ENCODE measurements around the gene ELOB. TPM values are rescaled to one million over a fixed set of nuclear protein-coding genes. Genes with fewer than 3 reads are reported as not detected.

Gene ELOB
- total and polyA plus RNA-seq, 2 of the 13 experiments (the other 11 are each of a cell fraction or from before 2014, with no cell fraction given): 208 to 225 TPM

DNA sequence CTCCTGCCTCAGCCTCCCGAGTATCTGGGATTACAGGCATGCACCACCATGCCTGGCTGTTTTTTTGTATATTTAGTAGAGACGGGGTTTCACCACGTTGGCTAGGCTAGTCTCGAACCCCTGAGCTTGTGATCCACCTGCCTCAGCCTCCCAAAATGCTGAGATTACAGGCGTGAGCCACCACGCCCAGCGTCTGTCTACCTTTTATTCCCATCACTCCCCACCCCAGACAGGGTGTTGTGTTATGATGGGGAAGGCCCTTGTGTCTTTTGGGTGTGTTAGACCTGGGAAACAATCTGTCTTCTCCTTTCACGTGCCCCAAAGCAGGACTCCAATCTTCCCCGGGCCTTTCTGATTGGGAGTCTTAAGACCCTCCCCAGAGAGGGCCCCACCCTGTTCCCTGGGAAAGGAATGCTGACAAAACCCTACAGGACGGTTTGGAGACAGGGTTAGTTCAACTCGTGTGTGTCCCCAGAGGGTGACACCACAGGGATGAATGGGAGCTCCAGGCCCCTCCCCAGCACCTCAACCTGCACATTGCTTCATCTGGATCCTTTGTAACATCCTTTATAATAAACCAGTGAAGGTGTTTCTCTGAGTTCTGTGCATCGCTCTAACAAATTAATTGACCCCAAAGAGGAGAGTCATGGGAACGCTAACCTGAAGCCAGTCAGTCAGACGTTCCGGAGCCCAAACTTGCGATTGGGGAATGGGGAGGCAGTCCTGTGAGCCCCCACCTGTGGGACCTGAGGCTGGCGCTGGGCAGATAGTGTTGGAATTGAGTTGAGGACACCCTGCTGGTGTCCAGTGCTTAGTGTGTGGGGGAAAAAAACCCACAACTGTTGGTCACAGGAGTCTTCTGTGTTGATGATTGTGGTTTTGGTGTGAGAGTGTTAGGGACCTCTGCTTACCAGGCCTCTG, 3.2 kb upstream of the ELOB start:
- no peak overlapping the region for H3K27ac ChIP-seq (ENCODE audit: extremely low read length, insufficient read depth, low read length)
- H3K9ac ChIP-seq (ENCODE audit: insufficient read depth, low read depth, low read length): no peak overlapping the region
- H3K4me1 ChIP-seq (ENCODE audit: insufficient read depth, low read length): peaks cover 27% of the 10 kb centered on the region
- H3K9me3 ChIP-seq (ENCODE audit: low read length): no peaks in the 10 kb centered on the region
- H2AFZ ChIP-seq (ENCODE audit: low read length): no peak overlapping the region
- H4K20me1 ChIP-seq (ENCODE audit: insufficient read depth, low read length): no peaks in the 10 kb centered on the region
- no peak overlapping the region for H3K4me2 ChIP-seq (ENCODE audit: low read depth, low read length)
- POLR2A ChIA-PET: no interaction called here
- intact Hi-C loops (cut with micrococcal nuclease; ENCODE audit: unreplicated experiment): no loop called here
- in situ Hi-C loops (cut with HindIII; ENCODE audit: extremely low pct_ligation_motif_present, low pct_unique_long_range_greater_than_20kb): no loop called here
- TF ChIP-seq ZFP82 (CRISPR knock-in tag; IDR thresholded peaks at IDR 0.05; ENCODE audit: borderline replicate concordance) (no peak), POLR2G (IDR thresholded peaks at IDR 0.05; ENCODE audit: low read depth, low read length) (0 out of 2 replicates have a peak, but pooled peaks have one; percentile 5), FOXP1 (IDR thresholded peaks at IDR 0.05) (no peak), FOXP1 (CRISPR knock-in tag; IDR thresholded peaks at IDR 0.05) (no peak)
- H3K4me3 ChIP-seq (replicated peaks in 1 of 3; ENCODE audit: insufficient read depth in 1 of 3, low read depth in 2 of 3, low read length in 3 of 3): no peak overlapping the region
- no peaks in the 10 kb centered on the region for H3K36me3 ChIP-seq (replicated peaks in 1 of 2; ENCODE audit: control insufficient read depth in 1 of 2, insufficient read depth in 2 of 2, low read length in 2 of 2)
- no peak for FAIRE-seq
- peaks cover 0 to 30% of the 10 kb centered on the region in 2 experiments; a peak in 4 of 5 replicates for H3K27me3 ChIP-seq (ENCODE audit: control insufficient read depth in 1 of 2, insufficient read depth in 2 of 2, low read length in 2 of 2)
- no peak for ATAC-seq
- no TSS peak for BruUV-seq (replicated peaks)
- DNase-seq (ENCODE audit: low spot score): no peak
- 54% methylated on average over 17 of the region's 17 CpGs for WGBS (ENCODE audit: low lambda C conversion rate)
- peaks cover 27% of the 10 kb centered on the region for H3K79me2 ChIP-seq (ENCODE audit: insufficient read depth, low read length)
- CTCF ChIA-PET (ENCODE audit: low intra/inter-chr PET ratio, low total read pairs): no interaction called here

DNA sequence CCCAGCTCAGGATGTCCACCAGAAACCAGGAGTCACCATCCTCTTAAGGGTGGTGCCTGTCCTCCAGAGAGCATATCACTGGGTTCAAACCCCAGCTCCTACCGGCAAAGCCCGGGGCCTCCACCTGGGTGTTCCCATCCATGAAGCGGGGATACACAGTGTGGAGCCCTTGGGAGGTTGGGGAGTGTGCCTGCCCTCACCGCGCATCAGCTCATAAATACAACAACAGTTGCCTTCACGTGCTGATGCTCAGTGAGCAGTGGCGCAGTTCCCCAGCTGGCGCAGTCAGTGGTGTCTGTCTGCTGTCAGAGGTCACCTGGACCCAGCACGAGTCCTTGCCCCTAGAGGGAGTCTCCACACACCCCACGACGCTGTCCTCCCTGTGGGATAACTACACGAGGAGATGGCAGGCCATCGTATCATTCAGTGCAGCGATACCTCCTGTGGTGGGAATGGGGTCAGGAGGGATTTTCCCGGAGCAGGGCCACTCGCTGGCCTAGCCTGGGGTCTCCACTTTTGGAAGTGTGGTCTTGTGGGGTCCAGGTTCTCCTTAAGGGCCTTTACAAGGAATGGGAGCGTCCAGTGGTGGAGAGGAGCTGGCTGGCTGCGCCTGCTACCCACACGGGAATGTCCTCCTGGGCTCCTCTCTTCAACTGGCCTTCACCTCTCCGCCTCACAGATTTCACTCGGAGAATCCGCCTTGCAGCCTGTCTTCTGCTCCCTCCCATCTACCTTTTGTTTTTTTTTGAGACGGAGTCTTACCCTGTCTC, 2.3 kb upstream of the ELOB start:
- no peak for DNase-seq (ENCODE audit: low spot score)
- no peak overlapping the region for H3K9ac ChIP-seq (ENCODE audit: insufficient read depth, low read depth, low read length)
- intact Hi-C loops (cut with micrococcal nuclease; ENCODE audit: unreplicated experiment): no loop called here
- ATAC-seq: no peak
- H3K4me3 ChIP-seq (replicated peaks in 1 of 3; ENCODE audit: insufficient read depth in 1 of 3, low read depth in 2 of 3, low read length in 3 of 3): no peak overlapping the region
- no peak for FAIRE-seq
- ChIA-PET POLR2A (interaction anchor here (1.7 to 6.1 kb wide), 2 partner anchors 15 to 27 kb away, joined by 5 to 74 read pairs; partner anchors contain the start of gene SRRM2), CTCF (ENCODE audit: low intra/inter-chr PET ratio, low total read pairs) (no interaction called here)
- H3K9me3 ChIP-seq (ENCODE audit: low read length): no peaks in the 10 kb centered on the region
- in situ Hi-C loops (cut with HindIII; ENCODE audit: extremely low pct_ligation_motif_present, low pct_unique_long_range_greater_than_20kb): no loop called here
- H3K36me3 ChIP-seq (replicated peaks in 1 of 2; ENCODE audit: control insufficient read depth in 1 of 2, insufficient read depth in 2 of 2, low read length in 2 of 2): peaks cover 2 to 7% of the 10 kb centered on the region in 2 experiments; a peak in 2 of 5 replicates
- peaks cover 0 to 21% of the 10 kb centered on the region in 2 experiments; a peak in 4 of 5 replicates for H3K27me3 ChIP-seq (ENCODE audit: control insufficient read depth in 1 of 2, insufficient read depth in 2 of 2, low read length in 2 of 2)
- no peak overlapping the region for H2AFZ ChIP-seq (ENCODE audit: low read length)
- H3K27ac ChIP-seq (ENCODE audit: extremely low read length, insufficient read depth, low read length): no peak overlapping the region
- no peaks in the 10 kb centered on the region for H4K20me1 ChIP-seq (ENCODE audit: insufficient read depth, low read length)
- H3K4me2 ChIP-seq (ENCODE audit: low read depth, low read length): no peak overlapping the region
- 86% methylated on average over 19 of the region's 23 CpGs for WGBS (ENCODE audit: low lambda C conversion rate)
- BruUV-seq (replicated peaks): no TSS peak
- peaks cover 30% of the 10 kb centered on the region for H3K79me2 ChIP-seq (ENCODE audit: insufficient read depth, low read length)
- peaks cover 25% of the 10 kb centered on the region for H3K4me1 ChIP-seq (ENCODE audit: insufficient read depth, low read length)
- TF ChIP-seq RCOR2 (CRISPR knock-in tag; IDR thresholded peaks at IDR 0.05): no peak
- no peak for TF ChIP-seq EED (CRISPR knock-in tag; IDR thresholded peaks at IDR 0.05)
- no peak for TF ChIP-seq RORA (CRISPR knock-in tag; IDR thresholded peaks at IDR 0.05)
- TF ChIP-seq, protein P1, sequence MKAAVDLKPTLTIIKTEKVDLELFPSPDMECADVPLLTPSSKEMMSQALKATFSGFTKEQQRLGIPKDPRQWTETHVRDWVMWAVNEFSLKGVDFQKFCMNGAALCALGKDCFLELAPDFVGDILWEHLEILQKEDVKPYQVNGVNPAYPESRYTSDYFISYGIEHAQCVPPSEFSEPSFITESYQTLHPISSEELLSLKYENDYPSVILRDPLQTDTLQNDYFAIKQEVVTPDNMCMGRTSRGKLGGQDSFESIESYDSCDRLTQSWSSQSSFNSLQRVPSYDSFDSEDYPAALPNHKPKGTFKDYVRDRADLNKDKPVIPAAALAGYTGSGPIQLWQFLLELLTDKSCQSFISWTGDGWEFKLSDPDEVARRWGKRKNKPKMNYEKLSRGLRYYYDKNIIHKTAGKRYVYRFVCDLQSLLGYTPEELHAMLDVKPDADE (CRISPR knock-in tag; IDR thresholded peaks at IDR 0.05): no peak
- TF ChIP-seq, protein P2, sequence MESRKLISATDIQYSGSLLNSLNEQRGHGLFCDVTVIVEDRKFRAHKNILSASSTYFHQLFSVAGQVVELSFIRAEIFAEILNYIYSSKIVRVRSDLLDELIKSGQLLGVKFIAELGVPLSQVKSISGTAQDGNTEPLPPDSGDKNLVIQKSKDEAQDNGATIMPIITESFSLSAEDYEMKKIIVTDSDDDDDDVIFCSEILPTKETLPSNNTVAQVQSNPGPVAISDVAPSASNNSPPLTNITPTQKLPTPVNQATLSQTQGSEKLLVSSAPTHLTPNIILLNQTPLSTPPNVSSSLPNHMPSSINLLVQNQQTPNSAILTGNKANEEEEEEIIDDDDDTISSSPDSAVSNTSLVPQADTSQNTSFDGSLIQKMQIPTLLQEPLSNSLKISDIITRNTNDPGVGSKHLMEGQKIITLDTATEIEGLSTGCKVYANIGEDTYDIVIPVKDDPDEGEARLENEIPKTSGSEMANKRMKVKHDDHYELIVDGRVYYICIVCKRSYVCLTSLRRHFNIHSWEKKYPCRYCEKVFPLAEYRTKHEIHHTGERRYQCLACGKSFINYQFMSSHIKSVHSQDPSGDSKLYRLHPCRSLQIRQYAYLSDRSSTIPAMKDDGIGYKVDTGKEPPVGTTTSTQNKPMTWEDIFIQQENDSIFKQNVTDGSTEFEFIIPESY (CRISPR knock-in tag; IDR thresholded peaks at IDR 0.05): peak; percentile 61; the same call in 1 of the 2 replicates
- TF ChIP-seq PHF5A (CRISPR knock-in tag; IDR thresholded peaks at IDR 0.05; ENCODE audit: low read depth, unreplicated experiment): no peak

All from HepG2 (cell line).